ENCODE results near the gene EGR2.

The EGR2 gene

GRCh38 chr10:62805231-62806099, 10.7 kb downstream of the EGR2 start:
- TF ChIP-seq ZFX (IDR thresholded peaks at IDR 0.05): peak; percentile 87
- no peak for TF ChIP-seq CTCF (conservative IDR thresholded peaks at IDR 0.05)
- peak overlapping the region; percentile 94 for H3K27ac ChIP-seq

- peak within 1 kb of the TSS; percentile 94 for H3K27ac ChIP-seq
- TF ChIP-seq ZFX (IDR thresholded peaks at IDR 0.05) (0 out of 2 replicates have a peak, but pooled peaks have one; percentile 44), CTCF (conservative IDR thresholded peaks at IDR 0.05) (no peak)
Measured at GRCh38 chr10:62804356-62805230, 11.6 kb downstream of the EGR2 start, which contains the start of gene ADO. ADO (plus strand) TSS chr10:62804720; CDS start chr10:62805060, 340 bp downstream.

GRCh38 chr10:62803724-62804355, 12.3 kb downstream of the EGR2 start:
- TF ChIP-seq CTCF (conservative IDR thresholded peaks at IDR 0.05) (no peak), ZFX (IDR thresholded peaks at IDR 0.05) (no peak)
- peak overlapping the region; percentile 94 for H3K27ac ChIP-seq

- TF ChIP-seq ZFX (IDR thresholded peaks at IDR 0.05): no peak
- H3K27ac ChIP-seq: no peak overlapping the region
Measured at GRCh38 chr10:62801871-62802270, 14.3 kb downstream of the EGR2 start.

- H3K27ac ChIP-seq: no peak overlapping the region
- no peak for TF ChIP-seq CTCF (conservative IDR thresholded peaks at IDR 0.05)
- no peak for TF ChIP-seq ZFX (IDR thresholded peaks at IDR 0.05)
Measured at GRCh38 chr10:62796896-62797295, 19.3 kb downstream of the EGR2 start.

- TF ChIP-seq ZFX (IDR thresholded peaks at IDR 0.05) (no peak), CTCF (conservative IDR thresholded peaks at IDR 0.05) (no peak)
- no peak overlapping the region for H3K27ac ChIP-seq
Measured at GRCh38 chr10:62795762-62796161, 20.4 kb downstream of the EGR2 start.

- TF ChIP-seq CTCF (conservative IDR thresholded peaks at IDR 0.05) (no peak), ZFX (IDR thresholded peaks at IDR 0.05) (no peak)
- no peak overlapping the region for H3K27ac ChIP-seq
Measured at GRCh38 chr10:62795100-62795499, 21.1 kb downstream of the EGR2 start.

All from C4-2B (cell line).